Measurements from ENCODE around the gene BECN2. TPM values are rescaled to one million over a fixed set of nuclear protein-coding genes. Genes with fewer than 3 reads are reported as not detected.
"Not testable (repeated sequence)": the region's sequence is repeated elsewhere in the genome, so short reads cannot be mapped to it uniquely, and the experiment has no call there.

The BECN2 gene
- polyA plus RNA-seq, 4 donors = not detected

DNA sequence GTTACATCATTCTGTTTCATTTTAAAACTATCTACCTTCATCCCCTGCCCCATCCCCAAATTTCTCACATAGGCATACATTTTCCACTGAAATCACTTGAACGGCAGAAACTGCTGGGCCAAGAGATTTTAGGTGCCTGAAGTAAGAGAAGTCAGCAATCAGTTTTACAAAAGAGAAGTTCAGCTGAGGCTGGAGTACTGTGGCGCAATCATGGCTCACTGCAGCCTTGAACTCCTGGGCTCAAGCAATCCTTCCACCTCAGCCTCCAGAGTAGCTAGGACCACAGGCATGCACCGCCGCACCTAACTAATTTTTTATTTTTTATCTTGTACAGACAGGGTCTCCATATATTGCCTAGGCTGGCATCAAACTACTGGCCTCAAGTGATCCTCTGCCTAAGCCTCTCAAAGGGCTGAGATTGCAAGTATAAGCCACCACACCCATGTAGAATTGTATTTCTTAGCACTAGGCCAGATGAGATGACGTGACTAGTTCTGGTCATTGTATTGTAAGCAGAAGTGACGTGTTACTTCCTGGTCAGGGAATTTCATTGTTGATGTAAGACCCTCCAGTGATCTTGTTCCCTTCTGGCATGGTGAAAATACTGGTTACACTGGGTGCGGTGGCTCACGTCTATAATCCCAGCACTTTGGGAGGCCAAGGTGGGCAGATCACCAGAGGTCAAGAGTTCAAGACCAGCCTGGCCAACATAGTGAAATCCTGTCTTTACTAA, 7.1 kb downstream of the BECN2 start:
- no peaks in the 10 kb centered on the region for H3K27me3 ChIP-seq (ENCODE audit: control insufficient read depth in 3 of 3, insufficient read depth in 3 of 3, low read length in 3 of 3)
- FAIRE-seq = no peak
- H3K9me3 ChIP-seq (ENCODE audit: control insufficient read depth in 2 of 2, insufficient read depth in 1 of 2, low read depth in 1 of 2, low read length in 1 of 2) = no peaks in the 10 kb centered on the region
- 74 to 83% (median 78%) methylated on average over 8 of the region's 8 CpGs for WGBS, 3 donors
- DNase-seq = no peak
- no peaks in the 10 kb centered on the region for H3K36me3 ChIP-seq (ENCODE audit: control insufficient read depth in 3 of 3, insufficient read depth in 2 of 3, low read depth in 1 of 3, low read length in 3 of 3)
- H3K4me1 ChIP-seq (ENCODE audit: control insufficient read depth in 3 of 3, insufficient read depth in 2 of 3, low read depth in 1 of 3, low read length in 2 of 3) = no peaks in the 10 kb centered on the region
- no peak overlapping the region for H3K4me3 ChIP-seq (ENCODE audit: low read depth in 1 of 3, low read length in 3 of 3)
- no peak overlapping the region for H3K27ac ChIP-seq (ENCODE audit: low read depth in 1 of 3, low read length in 2 of 3)

DNA sequence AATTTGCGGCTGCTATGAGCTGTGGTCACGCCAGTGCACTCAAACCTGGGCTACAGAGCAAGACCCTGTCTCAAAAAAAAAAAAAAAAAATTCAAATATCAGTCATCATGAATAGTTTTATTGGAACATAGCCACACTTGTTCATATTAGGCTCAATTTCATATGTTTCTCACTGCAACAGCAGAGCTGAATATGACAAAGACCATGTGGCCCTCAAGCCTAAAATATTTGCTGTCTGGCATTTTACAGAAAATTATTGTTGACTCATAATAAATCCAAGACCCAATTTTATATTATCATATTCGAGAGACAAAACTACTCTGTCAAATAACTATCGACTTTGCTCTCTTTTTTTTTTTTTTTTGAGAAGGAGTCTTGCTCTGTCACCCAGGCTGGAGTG, 11.0 kb downstream of the BECN2 start:
- Histone ChIP-seq H3K27ac (ENCODE audit: low read depth in 1 of 3, low read length in 2 of 3) (no peak overlapping the region), H3K9me3 (ENCODE audit: control insufficient read depth in 2 of 2, insufficient read depth in 1 of 2, low read depth in 1 of 2, low read length in 1 of 2) (no peaks in the 10 kb centered on the region), H3K36me3 (ENCODE audit: control insufficient read depth in 3 of 3, insufficient read depth in 2 of 3, low read depth in 1 of 3, low read length in 3 of 3) (no peaks in the 10 kb centered on the region), H3K4me1 (ENCODE audit: control insufficient read depth in 3 of 3, insufficient read depth in 2 of 3, low read depth in 1 of 3, low read length in 2 of 3) (no peaks in the 10 kb centered on the region), H3K4me3 (ENCODE audit: low read depth in 1 of 3, low read length in 3 of 3) (no peak overlapping the region), H3K27me3 (ENCODE audit: control insufficient read depth in 3 of 3, insufficient read depth in 3 of 3, low read length in 3 of 3) (no peaks in the 10 kb centered on the region)
- 28 to 69% (median 39%) methylated on average over 3 to 4 of the region's 4 CpGs for WGBS, 3 donors
- DNase-seq (no peak), FAIRE-seq (no peak)

DNA sequence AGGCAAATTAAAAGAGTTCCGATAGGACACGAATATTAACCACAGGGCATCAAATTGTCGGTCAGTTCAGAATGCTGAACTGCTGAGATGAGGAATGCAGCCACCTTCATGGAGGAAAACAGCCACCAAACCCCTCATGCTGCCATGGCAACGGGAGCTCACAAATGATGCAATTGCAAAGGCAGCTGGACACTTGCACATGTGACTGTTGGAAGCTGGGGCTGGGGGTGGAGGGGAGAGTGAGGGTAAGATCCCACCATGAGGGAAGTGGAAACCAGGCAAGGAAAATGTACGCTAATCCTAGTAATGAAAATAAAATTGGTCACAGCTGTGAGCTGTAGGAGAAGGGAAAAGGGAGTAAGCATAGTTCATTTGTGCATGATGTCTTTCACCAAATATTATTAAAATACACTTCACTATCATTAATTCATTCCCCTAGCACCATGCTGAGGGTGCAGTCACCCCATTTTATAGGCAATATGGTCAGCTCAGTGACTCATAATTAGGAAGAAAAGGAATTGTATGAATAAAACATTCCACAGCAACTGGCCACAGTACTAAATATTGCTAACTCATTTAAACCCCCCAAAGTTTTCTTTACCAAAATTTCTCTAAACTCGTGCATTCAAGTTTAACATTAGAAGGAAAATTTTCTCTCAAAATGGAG, 15.3 kb downstream of the BECN2 start:
- Histone ChIP-seq H3K27ac (ENCODE audit: low read depth in 1 of 3, low read length in 2 of 3) (no peak overlapping the region), H3K27me3 (ENCODE audit: control insufficient read depth in 3 of 3, insufficient read depth in 3 of 3, low read length in 3 of 3) (no peaks in the 10 kb centered on the region), H3K4me3 (ENCODE audit: low read depth in 1 of 3, low read length in 3 of 3) (no peak overlapping the region), H3K9me3 (ENCODE audit: control insufficient read depth in 2 of 2, insufficient read depth in 1 of 2, low read depth in 1 of 2, low read length in 1 of 2) (no peaks in the 10 kb centered on the region), H3K4me1 (ENCODE audit: control insufficient read depth in 3 of 3, insufficient read depth in 2 of 3, low read depth in 1 of 3, low read length in 2 of 3) (no peaks in the 10 kb centered on the region), H3K36me3 (ENCODE audit: control insufficient read depth in 3 of 3, insufficient read depth in 2 of 3, low read depth in 1 of 3, low read length in 3 of 3) (no peaks in the 10 kb centered on the region)
- FAIRE-seq = no peak
- DNase-seq = no peak
- 68 to 76% (median 74%) methylated on average over 6 of the region's 6 CpGs for WGBS, 3 donors

DNA sequence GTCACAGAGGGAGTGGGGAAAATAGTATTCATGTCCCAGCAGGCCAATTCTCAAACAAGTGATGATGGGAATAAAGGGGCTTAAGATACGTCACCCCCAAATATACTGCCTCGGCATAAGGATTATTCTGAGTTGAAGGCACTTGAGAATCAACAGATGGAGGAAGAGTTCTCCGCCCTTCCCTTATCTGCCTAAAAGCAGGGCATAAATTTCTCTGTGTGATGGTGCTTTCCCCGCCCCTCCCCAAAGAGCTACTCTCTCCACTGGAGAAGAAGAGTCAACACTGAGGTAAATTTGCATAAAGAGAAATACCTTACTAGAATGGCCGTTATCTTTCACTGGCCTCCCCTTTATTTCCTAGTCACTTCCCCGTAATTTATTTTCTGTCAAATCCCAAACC, 18.7 kb downstream of the BECN2 start:
- H3K4me3 ChIP-seq (ENCODE audit: low read depth in 1 of 3, low read length in 3 of 3) = no peak overlapping the region
- DNase-seq (no peak), FAIRE-seq (no peak)
- H3K4me1 ChIP-seq (ENCODE audit: control insufficient read depth in 3 of 3, insufficient read depth in 2 of 3, low read depth in 1 of 3, low read length in 2 of 3) = no peaks in the 10 kb centered on the region
- H3K9me3 ChIP-seq (ENCODE audit: control insufficient read depth in 2 of 2, insufficient read depth in 1 of 2, low read depth in 1 of 2, low read length in 1 of 2) = no peaks in the 10 kb centered on the region
- H3K27me3 ChIP-seq (ENCODE audit: control insufficient read depth in 3 of 3, insufficient read depth in 3 of 3, low read length in 3 of 3) = no peaks in the 10 kb centered on the region
- H3K27ac ChIP-seq (ENCODE audit: low read depth in 1 of 3, low read length in 2 of 3) = no peak overlapping the region
- WGBS, 3 donors = 59 to 68% (median 64%) methylated on average over 6 of the region's 6 CpGs
- no peaks in the 10 kb centered on the region for H3K36me3 ChIP-seq (ENCODE audit: control insufficient read depth in 3 of 3, insufficient read depth in 2 of 3, low read depth in 1 of 3, low read length in 3 of 3)

DNA sequence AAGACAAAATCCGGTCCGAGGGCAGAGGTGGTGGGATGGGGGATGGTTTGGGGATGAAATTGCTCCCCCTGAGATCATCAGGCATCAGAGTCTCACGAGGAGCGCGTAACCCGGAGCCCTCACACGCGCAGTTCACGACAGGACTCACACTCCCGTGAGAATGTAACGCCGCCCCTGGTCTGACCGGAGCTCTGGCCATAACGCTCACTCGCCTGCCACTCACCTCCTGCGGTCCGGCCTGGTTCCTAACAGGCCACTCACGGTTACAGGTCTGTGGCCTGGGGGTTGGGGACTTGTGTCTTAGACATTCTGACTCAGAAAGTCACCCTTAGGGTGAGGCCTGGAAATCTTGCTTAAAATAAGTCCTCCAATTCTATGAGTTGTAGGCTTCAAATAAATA, 21.5 kb downstream of the BECN2 start:
- H3K27ac ChIP-seq (ENCODE audit: low read depth in 1 of 3, low read length in 2 of 3) = no peak overlapping the region
- DNase-seq (no peak), FAIRE-seq (no peak)
- no peaks in the 10 kb centered on the region for H3K4me1 ChIP-seq (ENCODE audit: control insufficient read depth in 3 of 3, insufficient read depth in 2 of 3, low read depth in 1 of 3, low read length in 2 of 3)
- H3K9me3 ChIP-seq (ENCODE audit: control insufficient read depth in 2 of 2, insufficient read depth in 1 of 2, low read depth in 1 of 2, low read length in 1 of 2) = no peaks in the 10 kb centered on the region
- 93 to 97% (median 93%) methylated on average over 18 of the region's 18 CpGs for WGBS, 3 donors
- no peaks in the 10 kb centered on the region for H3K27me3 ChIP-seq (ENCODE audit: control insufficient read depth in 3 of 3, insufficient read depth in 3 of 3, low read length in 3 of 3)
- H3K36me3 ChIP-seq (ENCODE audit: control insufficient read depth in 3 of 3, insufficient read depth in 2 of 3, low read depth in 1 of 3, low read length in 3 of 3) = no peaks in the 10 kb centered on the region
- no peak overlapping the region for H3K4me3 ChIP-seq (ENCODE audit: low read depth in 1 of 3, low read length in 3 of 3)

DNA sequence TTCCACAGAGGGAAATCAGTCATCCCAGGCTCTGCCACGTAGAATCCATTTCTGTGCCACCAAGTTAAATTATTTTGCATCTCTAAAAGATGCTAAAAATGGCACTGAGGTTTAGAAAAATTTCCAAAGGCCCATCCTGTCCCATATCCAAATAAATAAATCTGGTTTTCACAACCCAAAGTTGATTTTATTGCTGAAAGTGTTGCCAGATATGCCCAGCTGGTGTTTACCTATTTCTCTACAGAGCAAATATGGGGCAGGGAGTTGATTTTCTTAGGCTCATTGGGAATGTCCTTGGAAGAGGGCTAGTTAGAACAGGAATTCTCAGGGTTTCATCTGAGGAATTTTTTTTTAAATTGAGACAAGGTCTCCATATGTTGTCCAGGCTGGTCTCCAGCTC, 22.4 kb downstream of the BECN2 start:
- Histone ChIP-seq H3K27me3 (ENCODE audit: control insufficient read depth in 3 of 3, insufficient read depth in 3 of 3, low read length in 3 of 3) (no peaks in the 10 kb centered on the region), H3K36me3 (ENCODE audit: control insufficient read depth in 3 of 3, insufficient read depth in 2 of 3, low read depth in 1 of 3, low read length in 3 of 3) (no peaks in the 10 kb centered on the region), H3K4me3 (ENCODE audit: low read depth in 1 of 3, low read length in 3 of 3) (no peak overlapping the region), H3K27ac (ENCODE audit: low read depth in 1 of 3, low read length in 2 of 3) (no peak overlapping the region), H3K4me1 (ENCODE audit: control insufficient read depth in 3 of 3, insufficient read depth in 2 of 3, low read depth in 1 of 3, low read length in 2 of 3) (no peaks in the 10 kb centered on the region), H3K9me3 (ENCODE audit: control insufficient read depth in 2 of 2, insufficient read depth in 1 of 2, low read depth in 1 of 2, low read length in 1 of 2) (no peaks in the 10 kb centered on the region)
- FAIRE-seq = no peak
- DNase-seq = no peak
- 70 to 76% (median 71%) methylated on average over 1 of the region's 1 CpG for WGBS, 3 donors

DNA sequence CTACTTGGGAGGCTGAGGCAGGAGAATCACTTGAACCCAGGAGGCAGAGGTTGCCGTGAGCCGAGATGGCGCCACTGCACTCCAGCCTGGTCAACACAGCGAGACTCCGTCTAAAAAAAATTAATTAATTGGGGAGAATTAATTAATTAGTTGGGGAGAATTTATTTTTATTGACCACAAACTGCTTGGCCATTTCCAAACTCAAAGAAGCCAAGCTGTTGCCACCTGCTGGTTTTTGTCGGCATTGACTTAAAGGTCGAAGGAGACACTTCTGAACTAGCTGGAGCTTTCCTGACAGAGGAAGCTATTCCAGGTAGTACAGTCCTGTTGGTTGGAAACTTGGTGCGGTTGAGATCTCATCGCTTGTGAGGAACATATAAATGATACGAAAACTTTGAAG, 28.2 kb downstream of the BECN2 start:
- no peak overlapping the region for H3K4me3 ChIP-seq (ENCODE audit: low read depth in 1 of 3, low read length in 3 of 3)
- WGBS, 3 donors = 68 to 76% (median 72%) methylated on average over 10 of the region's 10 CpGs
- no peaks in the 10 kb centered on the region for H3K27me3 ChIP-seq (ENCODE audit: control insufficient read depth in 3 of 3, insufficient read depth in 3 of 3, low read length in 3 of 3)
- DNase-seq (peak; percentile 38 to 55), FAIRE-seq (no peak)
- no peak overlapping the region for H3K27ac ChIP-seq (ENCODE audit: low read depth in 1 of 3, low read length in 2 of 3)
- H3K4me1 ChIP-seq (ENCODE audit: control insufficient read depth in 3 of 3, insufficient read depth in 2 of 3, low read depth in 1 of 3, low read length in 2 of 3) = no peaks in the 10 kb centered on the region
- no peaks in the 10 kb centered on the region for H3K9me3 ChIP-seq (ENCODE audit: control insufficient read depth in 2 of 2, insufficient read depth in 1 of 2, low read depth in 1 of 2, low read length in 1 of 2)
- H3K36me3 ChIP-seq (ENCODE audit: control insufficient read depth in 3 of 3, insufficient read depth in 2 of 3, low read depth in 1 of 3, low read length in 3 of 3) = no peaks in the 10 kb centered on the region

DNA sequence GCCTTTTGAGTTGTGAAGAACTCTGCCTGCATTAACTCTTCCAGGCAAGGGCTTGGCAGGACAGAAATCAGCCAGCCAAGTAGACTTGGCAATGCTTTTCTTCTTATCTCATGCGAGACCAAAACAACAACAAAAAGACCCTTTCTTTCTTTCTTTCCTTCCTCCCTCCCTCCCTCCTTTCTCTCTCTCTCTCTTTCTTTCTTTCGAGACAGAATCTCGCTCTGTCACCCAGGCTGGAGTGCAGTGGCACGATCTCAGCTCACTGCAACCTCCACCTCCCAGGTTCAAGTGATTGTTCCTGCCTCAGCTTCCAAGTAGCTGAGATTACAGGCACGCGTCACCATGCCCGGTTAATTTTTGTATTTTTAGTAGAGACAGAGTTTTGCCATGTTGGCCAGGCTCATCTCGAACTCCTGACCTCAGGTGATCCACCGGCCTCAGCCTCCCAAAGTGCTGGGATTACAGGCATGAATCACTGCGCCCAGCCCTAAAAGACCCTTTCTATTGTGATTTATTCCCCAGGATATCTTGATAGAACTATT, 30.9 kb downstream of the BECN2 start:
- not testable (repeated sequence) for H3K4me1 ChIP-seq (ENCODE audit: control insufficient read depth in 3 of 3, insufficient read depth in 2 of 3, low read depth in 1 of 3, low read length in 2 of 3); H3K27me3 ChIP-seq (ENCODE audit: control insufficient read depth in 3 of 3, insufficient read depth in 3 of 3, low read length in 3 of 3); H3K36me3 ChIP-seq (ENCODE audit: control insufficient read depth in 3 of 3, insufficient read depth in 2 of 3, low read depth in 1 of 3, low read length in 3 of 3); H3K27ac ChIP-seq (ENCODE audit: low read depth in 1 of 3, low read length in 2 of 3); DNase-seq; FAIRE-seq; H3K9me3 ChIP-seq (ENCODE audit: control insufficient read depth in 2 of 2, insufficient read depth in 1 of 2, low read depth in 1 of 2, low read length in 1 of 2); H3K4me3 ChIP-seq (ENCODE audit: low read depth in 1 of 3, low read length in 3 of 3)
- 75 to 85% (median 79%) methylated on average over 10 of the region's 10 CpGs for WGBS, 3 donors

All from small intestine (tissue), 7 donors.